K562 (cell line): ENCODE results near the gene KRT82. TPM values are rescaled to one million over a fixed set of nuclear protein-coding genes. Genes with fewer than 3 reads are reported as not detected.

Experiments
- ATAC-seq: fragments of 200-7000 bp; cut with Tn5 transposase; 3 replicates; pipeline ENCODE4 v1.9.1; 2020; ENCODE audit warnings: moderate library complexity
- BruUV-seq: library from RNA; stranded (reverse); fragments of 400-500 nt; replicated peaks from 2 replicates; lab custom pipeline; 2021; lab: Mats Ljungman, UMichigan
- CTCF ChIA-PET: fragments of 300-600 bp; formaldehyde crosslinking; extraction: SDS; loops from one replicate; lab custom pipeline; 2021; ENCODE audit warnings: low intra/inter-chr PET ratio; lab: Yijun Ruan, JAX
- POLR2A ChIA-PET: fragments of 300-600, 350-650 bp; sonication (Branson Sonifier 250); formaldehyde crosslinking; extraction: SDS; loops from one replicate; lab custom pipeline; 2021; ENCODE audit warnings: antibody characterized with exemption, inconsistent platforms; lab: Yijun Ruan, JAX
- DNase-seq, 4 experiments: peaks; one replicate each; pipeline versions ENCODE4 v3.0.0 to v3.0.0-alpha.2; 2011 to 2018; ENCODE audit warnings: low spot score in 3 of 4, mixed read lengths in 3 of 4; ENCODE audit errors: extremely low read depth in 1 of 4
- FAIRE-seq: peaks from 2 replicates; lab custom pipeline; 2011; peaks lifted over from hg19 to GRCh38; lab: Jason Lieb, UNC
- H2AFZ ChIP-seq: 2 replicates; pipeline ENCODE4 v1.6.0; 2011; ENCODE audit warnings: low read depth, low read length, control low read depth, inconsistent platforms
- H3K27ac ChIP-seq: fragments of 200-600 bp; 3 replicates; pipeline ENCODE4 v1.8.0; 2011; ENCODE audit warnings: low read depth, mild to moderate bottlenecking, control low read depth, inconsistent platforms, low read length, moderate library complexity, mixed read lengths; ENCODE audit errors: extremely low read depth
- H3K27me3 ChIP-seq, 2 experiments: fragments of 300-600 bp in 1 of 2; 2 replicates in 1 of 2; 3 replicates in 1 of 2; pipeline versions ENCODE4 v1.6.0 to v1.8.0; 2011; ENCODE audit warnings: inconsistent platforms in 2 of 2, low read length in 2 of 2, mild to moderate bottlenecking in 1 of 2, mixed read lengths in 1 of 2, moderate library complexity in 1 of 2; ENCODE audit not compliant: control insufficient read depth in 2 of 2, insufficient read depth in 2 of 2
- H3K36me3 ChIP-seq: fragments of 300-600 bp; 3 replicates; pipeline ENCODE4 v1.8.0; 2011; ENCODE audit warnings: mild to moderate bottlenecking, low read length, inconsistent platforms; ENCODE audit not compliant: control insufficient read depth, insufficient read depth
- H3K4me1 ChIP-seq, 2 experiments: fragments of 200-600 bp in 1 of 2; replicated peaks in 1 of 2; 2 replicates in 1 of 2; 3 replicates in 1 of 2; pipeline versions ENCODE4 v1.5.1 to v1.8.0; 2011; ENCODE audit warnings: inconsistent platforms in 2 of 2, low read length in 2 of 2, mild to moderate bottlenecking in 1 of 2, mixed read lengths in 1 of 2, moderate library complexity in 1 of 2; ENCODE audit not compliant: control insufficient read depth in 2 of 2, insufficient read depth in 2 of 2
- H3K4me2 ChIP-seq: 2 replicates; pipeline ENCODE4 v1.6.1; 2011; ENCODE audit warnings: low read length, control low read depth, inconsistent platforms, mixed read lengths; ENCODE audit not compliant: insufficient read depth
- H3K4me3 ChIP-seq: fragments of 200-600 bp; sonication (generic), shearing (Covaris generic); 2 replicates; pipeline ENCODE4 v1.5.1; 2016; ENCODE audit warnings: control low read depth, inconsistent platforms
- H3K79me2 ChIP-seq: fragments of 200-600 bp; 3 replicates; pipeline ENCODE4 v1.8.0; 2011; ENCODE audit warnings: low read length, inconsistent platforms; ENCODE audit not compliant: control insufficient read depth, insufficient read depth
- H3K9ac ChIP-seq, 2 experiments: 2 replicates each; pipeline versions ENCODE4 v1.6.0 to v1.6.1; 2011; ENCODE audit warnings: low read depth in 2 of 2, low read length in 2 of 2, control low read depth in 1 of 2, inconsistent platforms in 1 of 2, mild to moderate bottlenecking in 1 of 2, mixed read lengths in 1 of 2; ENCODE audit not compliant: insufficient read depth in 1 of 2
- H3K9me1 ChIP-seq: one replicate; pipeline ENCODE4 v1.6.0; 2011; ENCODE audit warnings: inconsistent platforms, mild to moderate bottlenecking, low read length, moderate library complexity; ENCODE audit not compliant: control insufficient read depth, insufficient read depth
- H3K9me3 ChIP-seq: replicated peaks from 2 replicates; pipeline ENCODE4 v1.5.1; 2011; ENCODE audit warnings: low read depth, low read length, inconsistent platforms; ENCODE audit not compliant: control insufficient read depth, insufficient read depth
- H4K20me1 ChIP-seq: replicated peaks from 2 replicates; pipeline ENCODE4 v1.6.1; 2011; ENCODE audit warnings: low read length, inconsistent platforms, mixed read lengths; ENCODE audit not compliant: control insufficient read depth, insufficient read depth
- CC2D1A ChIP-seq: fragments of 450-650 bp; IDR thresholded peaks from 2 replicates; pipeline ENCODE4 v1.6.1; 2017; ENCODE audit warnings: mild to moderate bottlenecking
- ESRRB ChIP-seq: fragments of 250-450 bp; sonication (Bioruptor Pico); IDR thresholded peaks from 2 replicates; pipeline ENCODE4 v1.5.0; 2020; ENCODE audit warnings: mild to moderate bottlenecking, moderate library complexity, borderline replicate concordance
- PML ChIP-seq: IDR thresholded peaks from 2 replicates; pipeline ENCODE4 v1.6.1; 2012; ENCODE audit warnings: low read length, inconsistent platforms
- SIX5 ChIP-seq, 2 experiments: IDR thresholded peaks; 2 replicates each; pipeline ENCODE4 v1.6.1; 2011; ENCODE audit warnings: low read length in 2 of 2, borderline replicate concordance in 1 of 2, low read depth in 1 of 2, mild to moderate bottlenecking in 1 of 2, moderate library complexity in 1 of 2; ENCODE audit not compliant: insufficient read depth in 1 of 2
- XRCC5 ChIP-seq: fragments of 200-400 bp; formaldehyde crosslinking; IDR thresholded peaks from 2 replicates; pipeline ENCODE4 v1.6.1; 2017; ENCODE audit warnings: low read depth, mild to moderate bottlenecking, low read length
- WGBS: fragments of 100-300 bp; shearing (Covaris generic); methylation state at CpG from one replicate; pipeline ENCODE4 v1.1.6; 2016; ENCODE audit warnings: low coverage, mixed read lengths; ENCODE audit not compliant: insufficient coverage; ENCODE audit errors: missing lambda C conversion rate; 5-methylcytosine and 5-hydroxymethylcytosine counted together
- in situ Hi-C: fragments of 300-500 bp; cut with MboI; formaldehyde crosslinking; loops from 4 replicates; pipeline ENCODE4 v1.15.0; 2018; ENCODE audit warnings: inconsistent platforms, mixed read lengths
- intact Hi-C: fragments of 100-400 bp; cut with micrococcal nuclease; formaldehyde crosslinking; loops from 2 replicates; pipeline ENCODE4 v1.14.2; 2022
- polyA plus RNA-seq, 8 experiments: library from polyadenylated mRNA; depleted of rRNA in 4 of 8; stranded (reverse) in 5 of 8; unstranded in 3 of 8; fragments of >200 nt; fragmentation: Nextera tagmentation in 2 of 8; fragmentation: Illumina TruSeq in 1 of 8; extraction: Ambion mirVana in 2 of 8; extraction: Trizol in 1 of 8; gene quantifications; 2 replicates each; pipeline versions ENCODE4 v1.2.1 to v1.2.3, GENCODE V29; 2011 to 2014; ENCODE audit warnings: inconsistent platforms in 1 of 8, missing spikeins in 1 of 8
- total RNA-seq, 7 experiments: library from RNA; depleted of rRNA in 6 of 7; stranded (reverse); fragments of >200 nt in 6 of 7; fragmentation: Illumina TruSeq in 2 of 7; extraction: Trizol in 2 of 7; gene quantifications; 2 replicates each; pipeline versions ENCODE4 v1.2.1 to v1.2.3, GENCODE V29; 2011 to 2021; ENCODE audit warnings: low replicate concordance in 1 of 7
- TF ChIP-seq, protein P1 (sequence below): fragments of 450-650 bp; formaldehyde crosslinking; conservative IDR thresholded peaks from 2 replicates; pipeline ENCODE4 v1.4.0; 2022; ENCODE audit warnings: mild to moderate bottlenecking, missing genetic modification characterization
- TF ChIP-seq, protein P2 (sequence below): sonication (generic); formaldehyde crosslinking; IDR thresholded peaks from 2 replicates; pipeline ENCODE4 v1.9.0; 2022; ENCODE audit warnings: mild to moderate bottlenecking, missing genetic modification reagents

The KRT82 gene
- total and polyA plus RNA-seq, 9 of the 15 experiments (the other 6 are each of a cell fraction or from before 2014, with no cell fraction given) = not detected

DNA sequence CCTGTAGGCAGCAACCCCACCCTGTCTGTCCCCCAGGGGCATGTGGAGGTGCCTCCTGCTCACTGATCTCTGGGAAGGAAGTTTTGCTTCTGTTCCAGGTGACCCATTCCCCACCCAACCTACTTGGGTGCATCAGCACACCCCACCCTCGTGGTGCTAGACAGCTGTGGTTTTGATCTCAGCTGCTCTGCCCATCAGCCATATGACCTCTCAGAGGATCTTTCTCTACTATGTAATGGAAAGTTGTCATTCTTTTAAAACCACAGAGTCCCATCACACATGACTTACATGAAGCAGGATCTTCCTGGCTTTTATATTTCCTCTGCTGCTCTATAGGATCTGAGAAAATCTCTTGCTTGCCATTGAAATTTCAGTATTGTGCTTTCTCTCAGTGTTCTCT, 13.5 kb upstream of the KRT82 start:
- FAIRE-seq = no peak
- CTCF ChIA-PET = no interaction called here

More for the DNA sequence above, 13.5 kb upstream of the KRT82 start:
- TF ChIP-seq, protein P1, sequence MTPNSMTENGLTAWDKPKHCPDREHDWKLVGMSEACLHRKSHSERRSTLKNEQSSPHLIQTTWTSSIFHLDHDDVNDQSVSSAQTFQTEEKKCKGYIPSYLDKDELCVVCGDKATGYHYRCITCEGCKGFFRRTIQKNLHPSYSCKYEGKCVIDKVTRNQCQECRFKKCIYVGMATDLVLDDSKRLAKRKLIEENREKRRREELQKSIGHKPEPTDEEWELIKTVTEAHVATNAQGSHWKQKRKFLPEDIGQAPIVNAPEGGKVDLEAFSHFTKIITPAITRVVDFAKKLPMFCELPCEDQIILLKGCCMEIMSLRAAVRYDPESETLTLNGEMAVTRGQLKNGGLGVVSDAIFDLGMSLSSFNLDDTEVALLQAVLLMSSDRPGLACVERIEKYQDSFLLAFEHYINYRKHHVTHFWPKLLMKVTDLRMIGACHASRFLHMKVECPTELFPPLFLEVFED = no peak
- TF ChIP-seq ESRRB (CRISPR knock-in tag) = no peak
- TF ChIP-seq PML = no peak
- no peak for TF ChIP-seq CC2D1A
- TF ChIP-seq, protein P2, sequence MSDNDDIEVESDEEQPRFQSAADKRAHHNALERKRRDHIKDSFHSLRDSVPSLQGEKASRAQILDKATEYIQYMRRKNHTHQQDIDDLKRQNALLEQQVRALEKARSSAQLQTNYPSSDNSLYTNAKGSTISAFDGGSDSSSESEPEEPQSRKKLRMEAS (CRISPR knock-in tag) = no peak
- no peak for TF ChIP-seq XRCC5
- no peak for TF ChIP-seq SIX5 (IDR thresholded peaks at IDR 0.05; ENCODE audit: borderline replicate concordance in 1 of 2, insufficient read depth in 1 of 2, low read depth in 1 of 2, low read length in 2 of 2)
- Histone ChIP-seq H3K4me3 (no peak overlapping the region), H3K36me3 (no peaks in the 10 kb centered on the region), H3K9me1 (peaks cover 3% of the 10 kb centered on the region), H3K27me3 (peaks cover 0 to 30% of the 10 kb centered on the region in 2 experiments; a peak in 2 of 5 replicates), H3K79me2 (no peaks in the 10 kb centered on the region), H3K9ac (no peak overlapping the region), H3K9me3 (no peaks in the 10 kb centered on the region), H2AFZ (no peak overlapping the region), H3K27ac (no peak overlapping the region), H3K4me2 (no peak overlapping the region), H4K20me1 (peaks cover 7% of the 10 kb centered on the region; the same call in 1 of the 2 replicates), H3K4me1 (no peaks in the 10 kb centered on the region)
- no peak for ATAC-seq
- intact Hi-C loops (no loop called here), in situ Hi-C loops (loop anchor here (10.0 kb wide), 1 partner anchor 765 kb away; the partner anchor contains the start of genes CSAD and ZNF740)
- 0% methylated on average over 1 of the region's 1 CpG for WGBS
- no peak for DNase-seq
- no TSS peak for BruUV-seq
- POLR2A ChIA-PET = no interaction called here
